Left hindlimb (tissue), 1 donor: Measurements from ENCODE around the gene POLR3C.
"Not testable (repeated sequence)": the region's sequence is repeated elsewhere in the genome, so short reads cannot be mapped to it uniquely, and the experiment has no call there.

Source experiments
- DNase-seq: peaks from one replicate; pipeline ENCODE4 v3.0.0-alpha.2; 2018

POLR3C gene

GRCh38 chr1:145822779-145823331 is 1.1 kb upstream of the POLR3C start:
- not testable (repeated sequence) for DNase-seq

DNA sequence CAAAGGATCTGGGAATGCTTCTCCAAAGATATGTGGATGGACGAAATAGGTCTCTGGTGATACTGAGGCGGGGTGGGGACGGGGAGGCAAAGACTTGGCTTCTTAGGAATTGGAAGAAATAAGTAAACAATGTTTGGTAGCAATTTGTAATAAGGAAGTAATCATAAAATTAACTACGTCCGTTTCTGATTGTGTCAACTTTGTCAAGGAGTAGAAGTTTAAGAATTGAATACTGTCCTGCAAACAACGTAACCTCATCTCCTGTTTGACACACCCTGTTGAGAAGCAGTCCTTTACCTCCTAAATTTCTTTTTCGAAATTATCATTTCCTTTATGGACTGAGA is 471 bp downstream of the POLR3C start:
- no peak for DNase-seq

DNA sequence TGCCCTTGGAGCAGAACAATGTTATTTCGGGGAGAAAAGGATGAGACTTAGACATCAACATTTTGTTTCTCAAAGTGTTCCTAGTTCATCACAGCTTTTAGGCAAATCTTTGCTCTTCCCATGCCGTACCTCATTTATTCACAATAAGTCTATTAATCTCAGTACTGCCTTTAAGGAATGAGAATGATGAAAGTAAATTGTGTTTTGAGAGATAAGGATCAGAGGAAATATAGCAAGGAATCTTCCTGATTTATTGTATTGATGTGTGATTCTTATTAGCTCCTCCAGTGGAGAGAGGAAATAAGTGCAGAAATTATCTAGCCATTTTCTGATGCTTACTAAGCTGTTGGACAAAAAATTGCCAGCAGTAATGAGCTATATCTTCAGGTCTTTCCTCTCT is 2.0 kb downstream of the POLR3C start:
- no peak for DNase-seq

DNA sequence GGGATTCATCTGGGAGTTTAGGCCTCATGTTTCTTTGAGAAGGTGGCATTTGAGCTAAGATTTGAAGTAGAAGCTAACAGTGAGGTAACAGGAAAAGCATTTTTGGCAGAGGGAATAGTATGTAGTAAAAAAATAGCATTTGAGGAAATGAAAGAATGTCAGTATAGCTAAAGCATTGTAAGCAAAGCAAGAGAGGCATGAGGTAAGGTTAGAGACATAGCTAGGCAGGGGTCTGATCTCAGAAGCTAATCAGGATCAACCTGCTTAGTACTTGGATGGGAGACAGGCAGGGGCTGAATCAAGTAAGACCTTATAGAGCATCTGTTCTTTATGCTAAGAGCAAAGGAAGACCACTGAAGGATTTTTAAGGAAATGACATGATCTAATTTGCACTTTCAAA is 4.0 kb downstream of the POLR3C start:
- DNase-seq: no peak

DNA sequence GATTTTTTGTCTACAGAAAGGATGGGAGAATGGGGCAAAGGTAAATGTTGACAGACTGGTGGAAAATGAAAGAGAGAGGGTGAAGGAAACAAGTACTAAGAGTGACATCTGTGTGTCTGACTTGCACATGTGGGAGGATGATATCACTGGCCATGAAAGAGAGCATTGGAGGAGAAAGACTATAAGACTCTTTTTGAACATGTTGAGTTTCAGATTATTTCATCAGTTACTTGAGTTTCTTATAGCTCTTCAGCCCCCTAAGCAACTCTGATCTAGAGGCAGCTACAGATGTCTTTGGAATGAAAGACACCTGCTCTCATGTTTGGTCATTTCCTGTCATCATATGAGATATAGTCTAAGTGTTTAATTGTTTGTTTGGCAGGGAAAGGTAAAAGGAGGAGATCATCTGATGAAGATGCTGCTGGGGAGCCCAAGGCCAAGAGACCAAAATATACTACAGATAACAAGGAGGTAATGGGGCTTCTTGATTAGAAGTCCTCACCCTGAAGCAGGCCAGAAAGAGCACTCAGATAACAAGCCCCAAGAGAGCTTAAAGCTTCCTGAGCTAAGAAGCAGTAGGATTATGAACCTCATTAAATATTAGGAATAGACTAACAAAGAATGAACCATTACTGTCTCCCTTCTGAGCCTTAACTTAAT is 4.5 kb downstream of the POLR3C start:
- no peak for DNase-seq

DNA sequence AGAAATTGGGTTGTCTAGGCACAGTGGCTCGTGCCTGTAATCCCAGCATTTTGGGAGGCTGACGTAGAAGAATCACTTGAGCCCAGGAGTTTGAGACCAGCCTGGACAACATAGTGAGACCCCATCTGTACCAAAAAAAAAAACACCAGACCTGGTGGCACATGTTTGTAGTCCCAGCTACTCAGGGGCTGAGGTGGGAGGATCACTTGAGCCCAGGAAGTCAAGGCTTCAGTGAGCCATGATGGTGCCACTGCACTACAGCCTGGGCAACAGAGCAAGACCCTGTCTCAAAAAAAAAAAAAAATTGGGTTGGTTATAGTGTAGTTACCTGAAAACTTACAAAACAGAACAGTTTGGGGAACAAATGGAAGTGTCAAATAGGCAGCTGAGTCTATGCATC is 6.8 kb downstream of the POLR3C start:
- DNase-seq: not testable (repeated sequence)

DNA sequence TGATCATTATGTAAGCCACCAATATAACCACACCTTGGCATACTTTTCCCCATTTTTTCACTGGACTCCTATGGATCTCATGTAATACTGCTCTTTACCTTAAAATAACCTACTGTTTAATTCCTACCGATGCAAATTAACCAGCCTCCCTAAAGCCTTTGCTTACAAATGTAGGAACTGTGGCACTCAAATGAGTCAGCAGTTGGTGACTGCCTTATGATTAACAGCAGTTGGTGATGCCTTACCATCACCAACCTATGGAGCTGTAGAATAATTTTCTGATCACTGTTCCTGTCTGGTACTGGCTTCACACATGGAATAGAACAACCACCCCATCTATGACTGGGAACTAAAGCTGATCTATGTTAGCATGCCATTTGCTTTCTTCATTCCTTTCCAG is 13.7 kb downstream of the POLR3C start:
- DNase-seq: no peak

DNA sequence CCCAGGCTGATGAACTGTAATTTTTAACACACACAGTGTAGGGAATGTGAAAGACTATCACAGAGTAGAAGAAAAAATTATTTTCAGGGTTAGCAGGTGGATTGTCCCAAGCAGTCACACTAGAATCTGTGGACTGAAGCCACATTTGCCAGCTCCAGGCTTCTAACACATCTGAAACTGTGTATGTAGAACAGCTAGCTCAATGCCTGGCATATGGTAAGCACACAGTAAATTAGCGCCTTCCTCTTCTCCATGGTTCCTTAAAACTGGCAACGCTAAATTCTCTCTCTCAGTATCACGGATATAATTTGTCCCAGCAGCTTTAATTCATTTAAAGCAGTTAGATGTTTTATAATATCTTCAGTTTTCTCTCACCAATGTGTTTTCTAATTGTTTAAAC is 19.0 kb downstream of the POLR3C start:
- no peak for DNase-seq

DNA sequence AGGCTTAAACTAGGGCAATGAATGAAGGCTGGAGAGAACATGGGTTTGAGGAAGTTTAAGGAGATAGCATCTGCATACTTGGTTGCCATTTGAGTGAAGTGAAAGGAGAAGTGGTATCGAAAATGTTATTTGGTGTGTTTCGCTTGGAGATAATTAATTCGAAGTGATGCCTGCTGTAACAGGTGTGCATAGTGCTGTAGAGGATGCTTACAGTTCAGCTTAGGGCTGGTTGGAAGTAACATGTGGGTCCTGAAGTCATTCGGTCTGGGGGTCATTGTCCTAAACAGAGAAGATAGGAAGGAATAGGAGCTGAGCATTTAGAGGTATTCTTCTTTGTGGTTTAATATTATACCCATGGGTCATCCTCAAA is 21.1 kb downstream of the POLR3C start:
- DNase-seq: no peak

DNA sequence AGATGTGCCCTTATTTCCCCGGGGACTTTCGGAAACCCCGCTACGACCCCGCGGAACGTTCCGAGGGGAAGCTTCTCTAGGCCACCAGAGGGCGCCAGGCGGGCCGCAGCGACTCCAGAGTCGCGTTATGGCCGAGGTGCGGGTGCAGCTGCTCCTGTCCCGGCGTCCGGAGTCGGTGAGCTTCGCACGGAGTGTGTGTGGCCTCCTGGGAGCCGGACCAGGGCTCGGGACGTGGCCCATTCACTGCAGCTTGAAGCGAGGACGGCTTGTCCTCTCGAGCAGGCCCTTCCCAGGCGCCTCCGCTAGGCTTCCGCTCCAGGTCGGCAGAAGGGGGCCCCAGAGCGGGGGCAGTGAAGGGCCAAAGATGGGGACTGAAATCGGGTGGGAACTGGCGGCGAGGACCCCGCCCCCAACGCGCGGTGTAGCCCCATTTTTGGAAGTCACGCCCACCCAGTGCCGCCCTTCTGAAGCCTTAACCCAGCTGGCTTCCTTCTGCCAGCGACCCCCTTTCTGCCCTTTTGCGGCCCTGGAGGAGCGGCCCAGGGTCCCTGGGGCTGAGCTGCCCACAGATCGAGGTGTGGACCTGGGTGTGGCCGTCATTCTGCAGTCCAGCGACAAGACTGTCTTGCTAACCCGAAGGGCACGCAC is 21.6 kb downstream of the POLR3C start, which contains the start of gene NUDT17:
TSS of gene NUDT17 (plus strand) at position 117 of the 648 bp plus-strand sequence. CDS start at position 128, 11 bp downstream.
- peak; percentile 88 for DNase-seq

DNA sequence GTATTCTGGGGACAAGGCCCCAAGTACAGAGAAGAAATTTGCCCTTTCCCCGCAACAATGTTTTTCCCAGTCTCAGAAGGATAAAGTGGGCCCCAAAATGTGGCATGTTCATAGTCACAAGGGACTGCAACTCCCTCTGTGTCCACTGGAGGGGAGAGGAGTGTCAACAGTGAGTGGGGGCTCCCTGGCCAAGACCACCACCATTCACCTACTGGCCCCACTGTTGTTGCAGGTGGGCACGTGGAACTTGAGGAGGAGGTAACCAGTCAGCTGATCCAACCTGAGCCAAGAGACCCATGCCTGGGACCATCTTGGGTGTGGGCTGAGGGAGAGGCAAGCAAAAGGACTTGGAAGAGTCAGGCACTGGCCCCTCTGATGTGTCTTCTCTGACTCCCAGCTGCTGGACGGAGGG is 22.2 kb downstream of the POLR3C start:
- peak; percentile 65 for DNase-seq

DNA sequence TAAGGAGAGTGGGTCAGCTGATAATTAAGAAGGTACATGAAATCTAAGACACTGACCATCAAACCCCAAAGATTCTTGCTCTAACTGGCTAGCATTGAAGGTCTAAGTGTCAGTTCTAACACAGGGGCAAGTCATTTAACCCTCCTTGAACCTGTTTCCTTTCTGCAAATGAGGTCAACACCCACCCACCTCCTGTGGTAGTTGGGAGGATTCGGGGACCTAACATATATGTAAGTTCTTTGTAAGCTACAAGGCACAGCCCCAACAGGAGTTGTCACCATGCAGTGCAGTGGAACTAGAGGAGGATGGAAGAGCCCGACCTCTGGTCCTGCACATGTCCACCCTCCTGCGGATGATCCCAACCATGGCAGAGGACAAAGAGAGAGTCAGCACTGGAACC is 23.8 kb downstream of the POLR3C start:
- DNase-seq: no peak

- no peak for DNase-seq
Observed at GRCh38 chr1:145849356-145850160, 25.6 kb downstream of the POLR3C start.

GRCh38 chr1:145855426-145855948 is 31.5 kb downstream of the POLR3C start:
- no peak for DNase-seq

DNA sequence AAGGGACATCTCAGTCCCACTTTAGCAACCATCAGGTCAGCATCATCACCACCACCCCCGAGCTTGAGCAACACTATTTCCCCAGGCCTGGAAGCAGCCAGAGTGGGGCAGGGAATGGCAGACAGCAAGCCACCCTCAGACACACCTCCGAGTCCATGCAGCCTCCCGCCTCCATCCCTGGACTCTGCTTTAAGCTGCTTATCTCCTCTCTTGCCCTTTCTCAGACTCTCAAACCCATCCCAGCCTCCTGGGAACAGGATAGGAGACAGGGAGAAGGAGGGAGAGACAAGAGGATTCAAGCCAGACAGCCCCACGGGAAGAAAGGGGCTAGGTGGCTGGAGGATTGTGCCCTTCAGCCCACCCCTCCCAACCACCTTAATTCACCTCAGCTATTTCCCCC is 33.2 kb downstream of the POLR3C start:
- DNase-seq: no peak

DNA sequence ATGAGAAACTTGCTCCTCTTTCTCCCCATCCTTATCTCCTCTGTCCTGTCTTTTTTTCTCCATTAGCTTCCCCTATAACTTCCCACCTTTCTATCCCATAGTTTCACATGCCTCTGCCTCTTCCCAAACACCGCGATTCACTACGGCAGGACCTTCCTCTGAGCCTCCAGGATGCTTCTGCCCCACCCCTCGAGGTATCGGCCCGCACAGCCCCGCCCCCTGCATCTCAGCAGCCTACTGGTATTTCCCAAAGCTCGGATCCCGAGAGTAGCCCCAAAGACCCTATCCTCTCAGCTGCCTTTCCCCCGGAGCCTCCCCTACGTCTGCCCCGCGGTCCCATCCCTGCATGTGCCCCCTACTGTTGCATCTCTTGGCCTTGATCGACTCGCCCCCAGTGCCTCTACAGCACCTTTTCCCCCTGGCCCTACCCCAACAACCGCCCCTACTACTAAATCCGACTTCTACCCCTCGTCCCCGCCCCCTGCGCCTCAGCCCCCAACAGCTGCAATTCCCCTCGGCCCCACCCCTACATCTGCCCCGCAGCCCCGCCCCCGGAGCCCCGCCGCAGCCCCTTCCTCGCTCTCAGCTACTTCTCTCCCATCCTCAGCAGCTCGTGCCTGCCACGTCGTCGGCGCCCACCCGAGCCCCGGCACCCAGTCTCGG is 34.4 kb downstream of the POLR3C start:
- DNase-seq: no peak

DNA sequence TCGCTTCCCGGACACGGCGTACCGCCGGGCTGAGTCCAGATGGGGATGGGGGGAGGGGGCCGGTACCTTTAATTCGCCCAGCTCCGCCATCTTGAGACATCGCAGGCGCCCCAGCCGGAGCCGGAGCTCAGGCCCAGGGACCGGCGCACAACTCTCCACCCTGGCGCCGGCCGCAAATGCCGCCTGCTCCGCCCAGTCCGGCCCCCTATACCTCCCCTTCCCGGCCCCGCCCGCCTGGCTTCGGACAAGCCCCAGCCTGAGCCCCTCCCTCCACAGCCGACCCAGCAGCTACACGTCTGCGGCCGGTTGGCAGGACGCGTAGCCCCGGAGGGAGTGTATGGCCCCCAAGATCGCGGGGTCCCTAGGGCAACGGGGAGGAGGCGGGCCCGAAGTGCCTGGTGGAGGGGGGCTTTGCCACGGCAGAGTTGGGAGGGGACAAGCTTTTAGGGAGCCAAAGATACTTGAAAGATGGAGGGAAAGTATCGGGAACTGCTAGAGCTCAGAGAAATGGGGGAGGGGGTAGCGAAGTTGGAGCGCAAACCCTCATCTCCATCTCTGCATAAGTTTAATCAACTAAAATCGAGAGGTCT is 35.0 kb downstream of the POLR3C start, which contains the start of gene PIAS3:
TSS of gene PIAS3 (minus strand) at position 181 of the 590 bp plus-strand sequence. CDS start at position 90, 91 bp downstream.
- peak; percentile 98 for DNase-seq

- peak; percentile 94 for DNase-seq
Observed at GRCh38 chr1:145859491-145860023, 35.6 kb downstream of the POLR3C start.

DNA sequence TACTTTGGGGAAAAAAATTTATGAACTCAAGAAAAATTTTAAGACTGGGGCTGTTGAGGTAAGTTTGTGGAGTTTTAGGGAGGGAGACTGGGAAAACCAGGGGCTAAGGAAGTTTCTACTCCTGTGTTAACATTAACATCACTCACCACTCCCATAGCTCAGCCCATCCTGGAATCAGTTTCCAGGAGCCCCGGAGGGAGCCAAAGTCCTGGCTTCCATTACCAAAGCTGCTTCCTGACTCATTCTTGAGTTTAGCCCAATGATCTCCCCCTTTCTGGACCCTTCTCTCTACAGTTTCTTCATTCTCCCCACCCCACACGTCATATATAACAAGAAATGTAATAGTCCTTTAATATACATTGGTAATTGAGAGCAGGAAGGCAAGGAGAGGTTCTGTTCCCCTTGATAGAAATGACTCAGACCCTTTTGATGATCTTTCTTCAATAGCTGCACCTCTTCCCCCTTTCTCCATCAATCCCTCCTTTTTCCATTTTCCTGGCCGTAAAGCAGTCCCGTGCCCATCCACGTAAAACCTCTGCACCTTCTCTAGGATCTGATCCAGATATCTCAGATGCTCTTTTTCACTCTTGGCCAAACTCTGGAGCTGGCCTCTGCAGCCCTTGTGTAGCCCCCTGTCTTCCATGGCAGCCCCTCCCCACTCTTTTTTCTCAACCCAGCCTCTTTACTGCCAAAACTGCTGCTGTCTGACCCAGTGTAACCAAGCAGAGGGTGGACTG is 39.5 kb downstream of the POLR3C start:
- peak; percentile 87 for DNase-seq

- DNase-seq: no peak
Observed at GRCh38 chr1:145868232-145868631, 44.2 kb downstream of the POLR3C start.
